Prostate gland (tissue), 2 donors: ENCODE data around the gene GNB1.

ENCODE experiments used
- POLR2A ChIP-seq: fragments of 450-650 bp; IDR thresholded peaks from one replicate; pipeline ENCODE4 v1.6.1; 2016; ENCODE audit warnings: antibody characterized with exemption, mild to moderate bottlenecking
- POLR2AphosphoS5 ChIP-seq: sonication (generic); formaldehyde crosslinking; IDR thresholded peaks from one replicate; pipeline ENCODE4 v1.6.1; 2017; ENCODE audit warnings: antibody characterized with exemption
- TF ChIP-seq, protein P1 (sequence below), 4 experiments: fragments of 200-600 bp in 2 of 4; fragments of 450-650 bp in 2 of 4; sonication (generic) in 2 of 4; IDR thresholded peaks; 1 replicate in 3 of 4; 2 replicates in 1 of 4; pipeline ENCODE4 v1.5.1; 2016 to 2019; ENCODE audit warnings: antibody characterized with exemption in 4 of 4, mild to moderate bottlenecking in 2 of 4, moderate library complexity in 2 of 4

- TF ChIP-seq, protein P1, sequence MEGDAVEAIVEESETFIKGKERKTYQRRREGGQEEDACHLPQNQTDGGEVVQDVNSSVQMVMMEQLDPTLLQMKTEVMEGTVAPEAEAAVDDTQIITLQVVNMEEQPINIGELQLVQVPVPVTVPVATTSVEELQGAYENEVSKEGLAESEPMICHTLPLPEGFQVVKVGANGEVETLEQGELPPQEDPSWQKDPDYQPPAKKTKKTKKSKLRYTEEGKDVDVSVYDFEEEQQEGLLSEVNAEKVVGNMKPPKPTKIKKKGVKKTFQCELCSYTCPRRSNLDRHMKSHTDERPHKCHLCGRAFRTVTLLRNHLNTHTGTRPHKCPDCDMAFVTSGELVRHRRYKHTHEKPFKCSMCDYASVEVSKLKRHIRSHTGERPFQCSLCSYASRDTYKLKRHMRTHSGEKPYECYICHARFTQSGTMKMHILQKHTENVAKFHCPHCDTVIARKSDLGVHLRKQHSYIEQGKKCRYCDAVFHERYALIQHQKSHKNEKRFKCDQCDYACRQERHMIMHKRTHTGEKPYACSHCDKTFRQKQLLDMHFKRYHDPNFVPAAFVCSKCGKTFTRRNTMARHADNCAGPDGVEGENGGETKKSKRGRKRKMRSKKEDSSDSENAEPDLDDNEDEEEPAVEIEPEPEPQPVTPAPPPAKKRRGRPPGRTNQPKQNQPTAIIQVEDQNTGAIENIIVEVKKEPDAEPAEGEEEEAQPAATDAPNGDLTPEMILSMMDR (IDR thresholded peaks at IDR 0.05), result no peak
- TF ChIP-seq POLR2AphosphoS5 (no peak), POLR2A (no peak)
Measured at GRCh38 chr1:1900883-1901640, 10.2 kb upstream of the GNB1 start.
